ENCODE results near the gene RDH13. TPM values are rescaled to one million over a fixed set of nuclear protein-coding genes. Genes with fewer than 3 reads are reported as not detected.
A peak's percentile ranks its signal among the peaks of the same experiment; 100 is the strongest.
"Not testable (repeated sequence)": the region's sequence is repeated elsewhere in the genome, so short reads cannot be mapped to it uniquely, and the experiment has no call there.

Gene RDH13
- total RNA-seq, 2 donors from 2014 or later: 39.5 to 93.0 TPM

GRCh38 chr19:55006795-55007194 lies 56.2 kb downstream of the RDH13 start:
- DNase-seq; intact Hi-C loops (cut with DNase I); H3K4me1 ChIP-seq; H3K27me3 ChIP-seq; H3K27ac ChIP-seq; H3K36me3 ChIP-seq; H3K9me3 ChIP-seq; H3K9ac ChIP-seq (ENCODE audit: low read depth in 2 of 2, low read length in 2 of 2): not testable (repeated sequence)
- peak overlapping the region; percentile 27 for H3K4me3 ChIP-seq

- no peak overlapping the region for H3K9ac ChIP-seq (ENCODE audit: low read depth in 2 of 2, low read length in 2 of 2)
- H3K9me3 ChIP-seq: no peaks in the 10 kb centered on the region
- no peaks in the 10 kb centered on the region for H3K27me3 ChIP-seq
- intact Hi-C loops (cut with DNase I): no loop called here
- H3K4me1 ChIP-seq: no peaks in the 10 kb centered on the region
- TF ChIP-seq, protein P1, sequence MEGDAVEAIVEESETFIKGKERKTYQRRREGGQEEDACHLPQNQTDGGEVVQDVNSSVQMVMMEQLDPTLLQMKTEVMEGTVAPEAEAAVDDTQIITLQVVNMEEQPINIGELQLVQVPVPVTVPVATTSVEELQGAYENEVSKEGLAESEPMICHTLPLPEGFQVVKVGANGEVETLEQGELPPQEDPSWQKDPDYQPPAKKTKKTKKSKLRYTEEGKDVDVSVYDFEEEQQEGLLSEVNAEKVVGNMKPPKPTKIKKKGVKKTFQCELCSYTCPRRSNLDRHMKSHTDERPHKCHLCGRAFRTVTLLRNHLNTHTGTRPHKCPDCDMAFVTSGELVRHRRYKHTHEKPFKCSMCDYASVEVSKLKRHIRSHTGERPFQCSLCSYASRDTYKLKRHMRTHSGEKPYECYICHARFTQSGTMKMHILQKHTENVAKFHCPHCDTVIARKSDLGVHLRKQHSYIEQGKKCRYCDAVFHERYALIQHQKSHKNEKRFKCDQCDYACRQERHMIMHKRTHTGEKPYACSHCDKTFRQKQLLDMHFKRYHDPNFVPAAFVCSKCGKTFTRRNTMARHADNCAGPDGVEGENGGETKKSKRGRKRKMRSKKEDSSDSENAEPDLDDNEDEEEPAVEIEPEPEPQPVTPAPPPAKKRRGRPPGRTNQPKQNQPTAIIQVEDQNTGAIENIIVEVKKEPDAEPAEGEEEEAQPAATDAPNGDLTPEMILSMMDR (IDR thresholded peaks at IDR 0.05): no peak
- H3K36me3 ChIP-seq: no peaks in the 10 kb centered on the region
- peak overlapping the region; percentile 27 for H3K4me3 ChIP-seq
- H3K27ac ChIP-seq: no peak overlapping the region
- DNase-seq: peak; percentile 32
Observed at GRCh38 chr19:55005684-55006488, 57.1 kb downstream of the RDH13 start.

- Histone ChIP-seq H3K4me3 (no peak overlapping the region), H3K27ac (no peak overlapping the region), H3K4me1 (no peaks in the 10 kb centered on the region), H3K9ac (ENCODE audit: low read depth in 2 of 2, low read length in 2 of 2) (no peak overlapping the region), H3K9me3 (no peaks in the 10 kb centered on the region), H3K36me3 (no peaks in the 10 kb centered on the region), H3K27me3 (no peaks in the 10 kb centered on the region)
- DNase-seq: no peak
- intact Hi-C loops (cut with DNase I): no loop called here
- TF ChIP-seq, protein P1 (IDR thresholded peaks at IDR 0.05): no peak
Observed at GRCh38 chr19:55000761-55001160, 62.2 kb downstream of the RDH13 start.

DNA sequence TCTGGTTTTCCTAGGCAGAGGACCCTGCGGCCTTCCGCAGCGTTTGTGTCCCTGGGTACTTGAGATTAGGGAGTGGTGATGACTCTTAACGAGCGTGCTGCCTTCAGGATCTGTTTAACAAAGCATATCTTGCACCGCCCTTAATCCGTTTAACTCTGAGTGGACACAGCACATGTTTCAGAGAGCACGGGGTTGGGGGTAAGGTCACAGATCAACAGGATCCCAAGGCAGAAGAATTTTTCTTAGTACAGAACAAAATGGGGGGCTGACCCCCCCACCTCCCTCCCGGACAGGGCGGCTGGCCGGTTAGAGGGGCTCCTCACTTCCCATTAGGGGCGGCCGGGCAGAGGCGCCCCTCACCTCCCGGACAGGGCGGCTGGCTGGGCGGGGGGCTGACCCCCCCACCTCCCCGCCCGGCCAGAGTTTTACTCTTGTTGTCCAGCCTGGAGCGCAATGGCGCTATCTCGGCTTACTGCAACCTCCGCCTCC lies 64.2 kb downstream of the RDH13 start:
- H3K36me3 ChIP-seq; H3K4me1 ChIP-seq; DNase-seq; H3K27ac ChIP-seq; H3K27me3 ChIP-seq; H3K9me3 ChIP-seq; H3K4me3 ChIP-seq; intact Hi-C loops (cut with DNase I); H3K9ac ChIP-seq (ENCODE audit: low read depth in 2 of 2, low read length in 2 of 2): not testable (repeated sequence)

DNA sequence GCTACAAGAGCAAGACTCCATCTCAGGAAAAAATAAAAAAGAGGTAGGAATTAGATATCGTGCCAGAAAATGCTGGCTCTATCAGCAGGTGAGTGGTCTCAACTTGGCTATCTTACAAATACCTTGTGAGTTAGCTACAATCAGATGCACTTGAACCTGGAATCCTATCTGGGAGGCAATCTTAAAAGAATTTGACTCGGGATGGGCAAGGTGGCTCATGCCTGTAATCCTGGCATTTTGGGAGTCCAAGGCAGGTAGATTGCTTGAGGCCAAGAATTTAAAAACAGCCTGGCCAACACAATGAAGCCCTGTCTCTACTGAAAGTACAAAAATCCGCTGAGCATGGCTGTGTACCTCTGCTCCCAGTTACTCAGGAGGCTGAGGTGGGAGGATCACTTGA lies 67.4 kb downstream of the RDH13 start:
- Histone ChIP-seq H3K27ac (no peak overlapping the region), H3K36me3 (no peaks in the 10 kb centered on the region), H3K9ac (ENCODE audit: low read depth in 2 of 2, low read length in 2 of 2) (no peak overlapping the region), H3K9me3 (no peaks in the 10 kb centered on the region), H3K4me3 (no peak overlapping the region), H3K4me1 (no peaks in the 10 kb centered on the region), H3K27me3 (no peaks in the 10 kb centered on the region)
- intact Hi-C loops (cut with DNase I): no loop called here
- TF ChIP-seq, protein P1 (IDR thresholded peaks at IDR 0.05): no peak
- DNase-seq: no peak

Other genes starting within 250 kb of the RDH13 start
- gene KIR3DL1, start 246.7 kb downstream of the RDH13 start, total RNA-seq: not detected
- gene KIR2DS4, start 230.5 kb downstream of the RDH13 start, total RNA-seq: not detected
- not detected for gene KIR3DL2, start 212.7 kb downstream of the RDH13 start, total RNA-seq
- under 1 TPM in 1 of 2 donors, not detected in 1; 0.88 TPM for gene FCAR, start 188.9 kb downstream of the RDH13 start, total RNA-seq
- not detected for gene NCR1, start 157.0 kb downstream of the RDH13 start, total RNA-seq
- gene NLRP7, start 115.6 kb downstream of the RDH13 start, total RNA-seq: not detected
- gene NLRP2, start 96.8 kb downstream of the RDH13 start, total RNA-seq: 10 to 100 TPM; 19.1 to 48.7 TPM
- gene GP6, start 24.9 kb downstream of the RDH13 start, total RNA-seq: 1 to 10 TPM in 1 of 2 donors, under 1 TPM in 1; 0.32 to 1.1 TPM
- 10 to 100 TPM; 27.5 to 83.9 TPM for gene EPS8L1, start 12.7 kb upstream of the RDH13 start, total RNA-seq
- gene PPP1R12C, start 54.5 kb upstream of the RDH13 start, total RNA-seq: 100 to 1,000 TPM in 1 of 2 donors, 10 to 100 TPM in 1; 82.6 to 112 TPM
- gene TNNT1, start 86.1 kb upstream of the RDH13 start, total RNA-seq: 1 to 10 TPM in 1 of 2 donors, under 1 TPM in 1; 0.69 to 2.1 TPM
- 1 to 10 TPM in 1 of 2 donors, under 1 TPM in 1; 0.64 to 1.2 TPM for gene TNNI3, start 94.6 kb upstream of the RDH13 start, total RNA-seq
- 1 to 10 TPM; 1.6 to 2.4 TPM for gene DNAAF3, start 103.5 kb upstream of the RDH13 start, total RNA-seq
- gene SYT5, start 117.1 kb upstream of the RDH13 start, total RNA-seq: 1 to 10 TPM in 1 of 2 donors, under 1 TPM in 1; 0.67 to 3.2 TPM
- gene PTPRH, start 146.4 kb upstream of the RDH13 start, total RNA-seq: 100 to 1,000 TPM in 1 of 2 donors, 10 to 100 TPM in 1; 76.3 to 131 TPM
- 1 to 10 TPM; 2.1 to 5.3 TPM for gene TMEM86B, start 165.6 kb upstream of the RDH13 start, total RNA-seq
- 10 to 100 TPM; 65.1 to 97.2 TPM for gene PPP6R1, start 195.9 kb upstream of the RDH13 start, total RNA-seq
- gene HSPBP1, start 217.0 kb upstream of the RDH13 start, total RNA-seq: 10 to 100 TPM; 29.0 to 82.3 TPM
- gene BRSK1, start 220.8 kb upstream of the RDH13 start, total RNA-seq: 1 to 10 TPM in 1 of 2 donors, under 1 TPM in 1; 0.59 to 2.3 TPM